ENCODE results near the gene DYNC1I1.

DYNC1I1 gene

GRCh38 chr7:96028729-96029128 lies 256.4 kb downstream of the DYNC1I1 start:
- H3K4me2 ChIP-seq (ENCODE audit: insufficient read depth, low read length, poor library complexity, severe bottlenecking) = no peak overlapping the region
- DNase-seq (ENCODE audit: low spot score) = no peak
- WGBS, 2 donors (ENCODE audit: extremely low coverage in 2 of 2, insufficient read length in 2 of 2, insufficient replicate concordance in 1 of 2) = no CpG with 5 or more reads among the region's 1 CpG
- H3K4me1 ChIP-seq (ENCODE audit: control insufficient read depth in 2 of 2, insufficient read depth in 1 of 2, low read depth in 1 of 2, low read length in 2 of 2) = no peaks in the 10 kb centered on the region
- no peak overlapping the region for H2AFZ ChIP-seq (ENCODE audit: low read length)
- no peak overlapping the region for H3K23ac ChIP-seq (ENCODE audit: low read depth, low read length, poor library complexity)
- no peak overlapping the region for H4K91ac ChIP-seq (ENCODE audit: low read depth, low read length, poor library complexity)
- H3K9me3 ChIP-seq (replicated peaks in 1 of 2; ENCODE audit: control insufficient read depth in 2 of 2, insufficient read depth in 1 of 2, low read depth in 1 of 2, low read length in 2 of 2) = no peaks in the 10 kb centered on the region
- no peak overlapping the region for H3K9ac ChIP-seq (ENCODE audit: low read depth, low read length, poor library complexity)
- no peak overlapping the region for H2BK12ac ChIP-seq (ENCODE audit: low read length)
- no peak overlapping the region for H3K14ac ChIP-seq (ENCODE audit: low read length)
- H2BK5ac ChIP-seq (ENCODE audit: low read length) = no peak overlapping the region
- no peak overlapping the region for H3K27ac ChIP-seq (replicated peaks; ENCODE audit: low read length)
- H3K36me3 ChIP-seq (replicated peaks in 1 of 2; ENCODE audit: control insufficient read depth in 2 of 2, insufficient read depth in 2 of 2, low read length in 2 of 2) = no peaks in the 10 kb centered on the region
- H2AK5ac ChIP-seq (ENCODE audit: low read depth, low read length) = no peak overlapping the region
- no peak overlapping the region for H3K4ac ChIP-seq (ENCODE audit: low read length)
- no peak overlapping the region for H4K8ac ChIP-seq (ENCODE audit: low read depth, low read length)
- H3K4me3 ChIP-seq (ENCODE audit: low read length in 2 of 2) = no peak overlapping the region
- no peaks in the 10 kb centered on the region for H3K27me3 ChIP-seq (ENCODE audit: control insufficient read depth in 3 of 3, insufficient read depth in 3 of 3, low read depth in 1 of 3, low read length in 3 of 3)
- no peak overlapping the region for H3K18ac ChIP-seq (ENCODE audit: low read length)
- no peak overlapping the region for H2BK120ac ChIP-seq (ENCODE audit: low read depth, low read length)
- no peaks in the 10 kb centered on the region for H3K79me1 ChIP-seq (ENCODE audit: low read depth, low read length)
- H2BK15ac ChIP-seq (ENCODE audit: low read length) = no peak overlapping the region

- H4K8ac ChIP-seq (ENCODE audit: low read depth, low read length) = no peak overlapping the region
- H2AK5ac ChIP-seq (ENCODE audit: low read depth, low read length) = no peak overlapping the region
- no peak overlapping the region for H3K23ac ChIP-seq (ENCODE audit: low read depth, low read length, poor library complexity)
- H3K9me3 ChIP-seq (replicated peaks in 1 of 2; ENCODE audit: control insufficient read depth in 2 of 2, insufficient read depth in 1 of 2, low read depth in 1 of 2, low read length in 2 of 2) = no peaks in the 10 kb centered on the region
- no peak overlapping the region for H4K91ac ChIP-seq (ENCODE audit: low read depth, low read length, poor library complexity)
- H2AFZ ChIP-seq (ENCODE audit: low read length) = no peak overlapping the region
- no peak overlapping the region for H3K14ac ChIP-seq (ENCODE audit: low read length)
- peaks cover 0 to 3% of the 10 kb centered on the region in 2 donors for H3K4me1 ChIP-seq (ENCODE audit: control insufficient read depth in 2 of 2, insufficient read depth in 1 of 2, low read depth in 1 of 2, low read length in 2 of 2)
- H3K27me3 ChIP-seq (ENCODE audit: control insufficient read depth in 3 of 3, insufficient read depth in 3 of 3, low read depth in 1 of 3, low read length in 3 of 3) = peaks cover 0 to 3% (median 0%) of the 10 kb centered on the region in 3 experiments
- no peak overlapping the region for H3K4ac ChIP-seq (ENCODE audit: low read length)
- no peak for DNase-seq (ENCODE audit: low spot score)
- H3K9ac ChIP-seq (ENCODE audit: low read depth, low read length, poor library complexity) = no peak overlapping the region
- no peaks in the 10 kb centered on the region for H3K79me1 ChIP-seq (ENCODE audit: low read depth, low read length)
- H2BK15ac ChIP-seq (ENCODE audit: low read length) = no peak overlapping the region
- no peak overlapping the region for H3K18ac ChIP-seq (ENCODE audit: low read length)
- WGBS, 2 donors (ENCODE audit: extremely low coverage in 2 of 2, insufficient read length in 2 of 2, insufficient replicate concordance in 1 of 2) = no CpG with 5 or more reads among the region's 4 CpGs
- no peak overlapping the region for H2BK5ac ChIP-seq (ENCODE audit: low read length)
- H3K36me3 ChIP-seq (replicated peaks in 1 of 2; ENCODE audit: control insufficient read depth in 2 of 2, insufficient read depth in 2 of 2, low read length in 2 of 2) = no peaks in the 10 kb centered on the region
- H3K4me3 ChIP-seq (ENCODE audit: low read length in 2 of 2) = no peak overlapping the region
- no peak overlapping the region for H2BK120ac ChIP-seq (ENCODE audit: low read depth, low read length)
- no peak overlapping the region for H3K27ac ChIP-seq (replicated peaks; ENCODE audit: low read length)
- no peak overlapping the region for H3K4me2 ChIP-seq (ENCODE audit: insufficient read depth, low read length, poor library complexity, severe bottlenecking)
- no peak overlapping the region for H2BK12ac ChIP-seq (ENCODE audit: low read length)
Measured at GRCh38 chr7:96033009-96033598, 260.8 kb downstream of the DYNC1I1 start.

DNA sequence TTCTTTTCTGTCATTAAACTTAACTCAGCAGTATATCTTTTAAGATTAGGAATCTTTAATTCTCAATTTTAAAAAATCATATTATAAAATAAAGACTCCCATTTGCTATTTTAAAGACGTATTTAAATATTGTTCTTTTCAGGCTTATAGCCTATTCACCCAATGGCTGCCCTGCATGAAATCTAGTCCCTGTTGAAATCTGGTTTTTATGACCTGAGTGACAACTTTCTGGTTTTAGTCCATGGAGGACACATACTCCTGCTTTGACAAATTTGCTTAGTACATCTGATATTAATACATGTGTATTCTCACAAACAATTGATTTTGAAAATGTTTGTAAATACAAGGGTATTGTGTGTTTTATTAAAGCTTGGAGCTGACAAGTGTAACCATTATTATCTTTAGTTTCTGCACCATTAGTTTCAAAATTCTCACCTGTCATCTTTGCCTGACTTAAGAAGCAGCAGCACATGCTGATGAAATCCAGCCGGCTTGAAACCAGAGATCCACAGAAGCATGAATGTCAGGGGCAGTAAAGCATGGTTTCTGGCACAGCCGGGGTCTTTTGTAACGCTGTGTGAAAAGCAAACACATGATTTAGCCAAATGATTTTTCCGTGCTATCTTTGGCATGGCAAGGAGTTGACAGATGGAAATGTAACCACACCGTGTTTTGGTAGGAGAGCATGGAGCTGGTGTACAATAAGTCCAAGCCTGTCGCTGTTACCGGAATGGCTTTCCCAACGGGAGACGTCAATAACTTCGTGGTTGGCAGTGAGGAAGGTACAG lies 262.8 kb downstream of the DYNC1I1 start:
- Histone ChIP-seq H3K14ac (ENCODE audit: low read length) (no peak overlapping the region), H2AK5ac (ENCODE audit: low read depth, low read length) (no peak overlapping the region), H3K4me3 (ENCODE audit: low read length in 2 of 2) (no peak overlapping the region), H2BK15ac (ENCODE audit: low read length) (no peak overlapping the region), H3K27ac (replicated peaks; ENCODE audit: low read length) (no peak overlapping the region), H4K8ac (ENCODE audit: low read depth, low read length) (no peak overlapping the region), H3K36me3 (replicated peaks in 1 of 2; ENCODE audit: control insufficient read depth in 2 of 2, insufficient read depth in 2 of 2, low read length in 2 of 2) (no peaks in the 10 kb centered on the region), H3K23ac (ENCODE audit: low read depth, low read length, poor library complexity) (no peak overlapping the region), H2AFZ (ENCODE audit: low read length) (no peak overlapping the region), H3K9ac (ENCODE audit: low read depth, low read length, poor library complexity) (no peak overlapping the region), H2BK12ac (ENCODE audit: low read length) (no peak overlapping the region), H2BK5ac (ENCODE audit: low read length) (no peak overlapping the region), H3K9me3 (replicated peaks in 1 of 2; ENCODE audit: control insufficient read depth in 2 of 2, insufficient read depth in 1 of 2, low read depth in 1 of 2, low read length in 2 of 2) (no peaks in the 10 kb centered on the region), H3K79me1 (ENCODE audit: low read depth, low read length) (no peaks in the 10 kb centered on the region), H3K4me1 (ENCODE audit: control insufficient read depth in 2 of 2, insufficient read depth in 1 of 2, low read depth in 1 of 2, low read length in 2 of 2) (peaks cover 0 to 3% of the 10 kb centered on the region in 2 donors), H4K91ac (ENCODE audit: low read depth, low read length, poor library complexity) (no peak overlapping the region), H3K4me2 (ENCODE audit: insufficient read depth, low read length, poor library complexity, severe bottlenecking) (no peak overlapping the region), H3K18ac (ENCODE audit: low read length) (no peak overlapping the region), H3K27me3 (ENCODE audit: control insufficient read depth in 3 of 3, insufficient read depth in 3 of 3, low read depth in 1 of 3, low read length in 3 of 3) (peaks cover 0 to 3% (median 0%) of the 10 kb centered on the region in 3 experiments), H3K4ac (ENCODE audit: low read length) (no peak overlapping the region), H2BK120ac (ENCODE audit: low read depth, low read length) (no peak overlapping the region)
- no peak for DNase-seq (ENCODE audit: low spot score)
- no CpG with 5 or more reads among the region's 11 CpGs for whole genome bisulfite sequencing, 2 donors (ENCODE audit: extremely low coverage in 2 of 2, insufficient read length in 2 of 2, insufficient replicate concordance in 1 of 2)

DNA sequence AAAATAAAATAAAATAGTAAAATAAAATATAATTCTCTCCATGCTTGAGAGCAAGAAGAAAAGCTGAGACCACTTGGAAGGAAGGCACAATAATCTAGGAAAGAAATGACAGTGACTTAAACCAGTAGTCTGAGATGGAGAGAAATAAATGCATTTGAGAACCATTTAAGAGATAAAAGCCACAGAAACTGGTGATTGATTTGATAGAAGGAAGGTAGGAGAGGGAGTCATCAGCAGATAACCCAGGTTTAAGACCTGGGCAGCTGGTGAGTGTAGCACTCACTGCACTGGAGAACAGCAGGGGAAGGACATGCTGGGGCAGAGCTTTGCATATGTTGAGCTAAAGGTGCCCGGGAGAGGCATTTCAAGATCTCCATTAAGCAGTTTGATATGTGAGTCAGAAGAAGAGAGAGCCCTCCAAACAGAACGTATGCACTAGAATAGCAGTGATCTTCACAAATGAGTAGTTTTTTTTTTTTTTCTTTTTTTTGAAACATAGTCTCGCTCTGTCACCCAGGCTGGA lies 268.0 kb downstream of the DYNC1I1 start:
- no peaks in the 10 kb centered on the region for H3K36me3 ChIP-seq (replicated peaks in 1 of 2; ENCODE audit: control insufficient read depth in 2 of 2, insufficient read depth in 2 of 2, low read length in 2 of 2)
- no peak for DNase-seq (ENCODE audit: low spot score)
- H3K4me3 ChIP-seq (ENCODE audit: low read length in 2 of 2) = no peak overlapping the region
- H3K23ac ChIP-seq (ENCODE audit: low read depth, low read length, poor library complexity) = no peak overlapping the region
- H3K4me2 ChIP-seq (ENCODE audit: insufficient read depth, low read length, poor library complexity, severe bottlenecking) = no peak overlapping the region
- no peak overlapping the region for H2BK120ac ChIP-seq (ENCODE audit: low read depth, low read length)
- no peaks in the 10 kb centered on the region for H3K79me1 ChIP-seq (ENCODE audit: low read depth, low read length)
- no peaks in the 10 kb centered on the region for H3K9me3 ChIP-seq (replicated peaks in 1 of 2; ENCODE audit: control insufficient read depth in 2 of 2, insufficient read depth in 1 of 2, low read depth in 1 of 2, low read length in 2 of 2)
- no peak overlapping the region for H2BK15ac ChIP-seq (ENCODE audit: low read length)
- H2AFZ ChIP-seq (ENCODE audit: low read length) = no peak overlapping the region
- H3K14ac ChIP-seq (ENCODE audit: low read length) = no peak overlapping the region
- no peak overlapping the region for H2BK5ac ChIP-seq (ENCODE audit: low read length)
- H3K4ac ChIP-seq (ENCODE audit: low read length) = no peak overlapping the region
- no peak overlapping the region for H4K8ac ChIP-seq (ENCODE audit: low read depth, low read length)
- H2BK12ac ChIP-seq (ENCODE audit: low read length) = no peak overlapping the region
- no peak overlapping the region for H3K18ac ChIP-seq (ENCODE audit: low read length)
- H4K91ac ChIP-seq (ENCODE audit: low read depth, low read length, poor library complexity) = no peak overlapping the region
- H3K9ac ChIP-seq (ENCODE audit: low read depth, low read length, poor library complexity) = no peak overlapping the region
- no CpG with 5 or more reads among the region's 3 CpGs for WGBS, 2 donors (ENCODE audit: extremely low coverage in 2 of 2, insufficient read length in 2 of 2, insufficient replicate concordance in 1 of 2)
- peaks cover 0 to 2% of the 10 kb centered on the region in 2 donors for H3K4me1 ChIP-seq (ENCODE audit: control insufficient read depth in 2 of 2, insufficient read depth in 1 of 2, low read depth in 1 of 2, low read length in 2 of 2)
- peaks cover 0 to under 1% (median 0%) of the 10 kb centered on the region in 3 experiments for H3K27me3 ChIP-seq (ENCODE audit: control insufficient read depth in 3 of 3, insufficient read depth in 3 of 3, low read depth in 1 of 3, low read length in 3 of 3)
- H3K27ac ChIP-seq (replicated peaks; ENCODE audit: low read length) = no peak overlapping the region
- no peak overlapping the region for H2AK5ac ChIP-seq (ENCODE audit: low read depth, low read length)
